Ishikawa (cell line): ENCODE measurements around the gene SLC15A1.

Source experiments
- CEBPB ChIP-seq: IDR thresholded peaks from 2 replicates; pipeline ENCODE4 v1.6.1; 2012
- CREB1 ChIP-seq: IDR thresholded peaks from 2 replicates; pipeline ENCODE4 v1.6.1; 2012; ENCODE audit warnings: low read depth
- EGR1 ChIP-seq: IDR thresholded peaks from 2 replicates; pipeline ENCODE4 v1.6.1; 2012
- EP300 ChIP-seq: IDR thresholded peaks from 2 replicates; pipeline ENCODE4 v1.6.1; 2012; ENCODE audit warnings: borderline replicate concordance
- FOXM1 ChIP-seq: IDR thresholded peaks from 2 replicates; pipeline ENCODE4 v1.6.1; 2012; ENCODE audit warnings: low read depth, borderline replicate concordance
- NFIC ChIP-seq: IDR thresholded peaks from 2 replicates; pipeline ENCODE4 v1.6.1; 2012
- RAD21 ChIP-seq: IDR thresholded peaks from 2 replicates; pipeline ENCODE4 v1.6.1; 2012; ENCODE audit warnings: low read depth
- TAF1 ChIP-seq: IDR thresholded peaks from 2 replicates; pipeline ENCODE4 v1.6.1; 2012; ENCODE audit warnings: low read depth, mild to moderate bottlenecking
- TCF12 ChIP-seq: IDR thresholded peaks from 2 replicates; pipeline ENCODE4 v1.6.1; 2012; ENCODE audit warnings: low read depth
- TEAD4 ChIP-seq: IDR thresholded peaks from 2 replicates; pipeline ENCODE4 v1.6.1; 2012
- YY1 ChIP-seq: IDR thresholded peaks from 2 replicates; pipeline ENCODE4 v1.6.1; 2012; ENCODE audit warnings: low read depth
- ZBTB7A ChIP-seq: IDR thresholded peaks from 2 replicates; pipeline ENCODE4 v1.6.1; 2012; ENCODE audit warnings: low read depth
- TF ChIP-seq, protein P1 (sequence below): IDR thresholded peaks from 2 replicates; pipeline ENCODE4 v1.6.1; 2012
- TF ChIP-seq, protein P2 (sequence below): IDR thresholded peaks from 2 replicates; pipeline ENCODE4 v1.6.1; 2012
- TF ChIP-seq, protein P3 (sequence below): IDR thresholded peaks from 2 replicates; pipeline ENCODE4 v1.6.1; 2012; ENCODE audit warnings: low read depth, mild to moderate bottlenecking

The SLC15A1 gene

DNA sequence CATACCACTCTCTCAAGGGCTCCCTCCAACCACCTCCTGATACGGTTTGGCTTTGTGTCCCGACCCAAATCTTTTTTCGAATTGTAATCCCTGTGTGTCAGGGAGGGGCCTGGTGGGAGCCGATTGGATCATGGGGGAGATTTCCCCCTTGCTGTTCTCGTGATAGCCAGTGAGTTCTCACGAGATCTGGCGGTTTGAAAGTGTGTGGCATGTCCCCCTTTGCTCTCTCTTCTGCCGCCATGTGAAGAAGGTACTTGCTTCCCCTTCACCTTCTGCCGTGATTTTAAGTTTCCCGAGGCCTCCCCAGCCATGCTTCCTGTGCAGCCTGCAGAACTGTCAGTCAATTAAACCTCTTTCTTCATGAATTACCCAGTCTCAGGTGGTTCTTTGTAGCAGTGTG is 34.7 kb upstream of the SLC15A1 start:
- TF ChIP-seq EP300 = no peak
- TF ChIP-seq, protein P1, sequence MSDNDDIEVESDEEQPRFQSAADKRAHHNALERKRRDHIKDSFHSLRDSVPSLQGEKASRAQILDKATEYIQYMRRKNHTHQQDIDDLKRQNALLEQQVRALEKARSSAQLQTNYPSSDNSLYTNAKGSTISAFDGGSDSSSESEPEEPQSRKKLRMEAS = no peak
- TF ChIP-seq, protein P2, sequence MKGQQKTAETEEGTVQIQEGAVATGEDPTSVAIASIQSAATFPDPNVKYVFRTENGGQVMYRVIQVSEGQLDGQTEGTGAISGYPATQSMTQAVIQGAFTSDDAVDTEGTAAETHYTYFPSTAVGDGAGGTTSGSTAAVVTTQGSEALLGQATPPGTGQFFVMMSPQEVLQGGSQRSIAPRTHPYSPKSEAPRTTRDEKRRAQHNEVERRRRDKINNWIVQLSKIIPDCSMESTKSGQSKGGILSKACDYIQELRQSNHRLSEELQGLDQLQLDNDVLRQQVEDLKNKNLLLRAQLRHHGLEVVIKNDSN = no peak
- no peak for TF ChIP-seq EGR1
- no peak for TF ChIP-seq ZBTB7A
- TF ChIP-seq TEAD4 = no peak
- TF ChIP-seq FOXM1 = no peak
- TF ChIP-seq, protein P3, sequence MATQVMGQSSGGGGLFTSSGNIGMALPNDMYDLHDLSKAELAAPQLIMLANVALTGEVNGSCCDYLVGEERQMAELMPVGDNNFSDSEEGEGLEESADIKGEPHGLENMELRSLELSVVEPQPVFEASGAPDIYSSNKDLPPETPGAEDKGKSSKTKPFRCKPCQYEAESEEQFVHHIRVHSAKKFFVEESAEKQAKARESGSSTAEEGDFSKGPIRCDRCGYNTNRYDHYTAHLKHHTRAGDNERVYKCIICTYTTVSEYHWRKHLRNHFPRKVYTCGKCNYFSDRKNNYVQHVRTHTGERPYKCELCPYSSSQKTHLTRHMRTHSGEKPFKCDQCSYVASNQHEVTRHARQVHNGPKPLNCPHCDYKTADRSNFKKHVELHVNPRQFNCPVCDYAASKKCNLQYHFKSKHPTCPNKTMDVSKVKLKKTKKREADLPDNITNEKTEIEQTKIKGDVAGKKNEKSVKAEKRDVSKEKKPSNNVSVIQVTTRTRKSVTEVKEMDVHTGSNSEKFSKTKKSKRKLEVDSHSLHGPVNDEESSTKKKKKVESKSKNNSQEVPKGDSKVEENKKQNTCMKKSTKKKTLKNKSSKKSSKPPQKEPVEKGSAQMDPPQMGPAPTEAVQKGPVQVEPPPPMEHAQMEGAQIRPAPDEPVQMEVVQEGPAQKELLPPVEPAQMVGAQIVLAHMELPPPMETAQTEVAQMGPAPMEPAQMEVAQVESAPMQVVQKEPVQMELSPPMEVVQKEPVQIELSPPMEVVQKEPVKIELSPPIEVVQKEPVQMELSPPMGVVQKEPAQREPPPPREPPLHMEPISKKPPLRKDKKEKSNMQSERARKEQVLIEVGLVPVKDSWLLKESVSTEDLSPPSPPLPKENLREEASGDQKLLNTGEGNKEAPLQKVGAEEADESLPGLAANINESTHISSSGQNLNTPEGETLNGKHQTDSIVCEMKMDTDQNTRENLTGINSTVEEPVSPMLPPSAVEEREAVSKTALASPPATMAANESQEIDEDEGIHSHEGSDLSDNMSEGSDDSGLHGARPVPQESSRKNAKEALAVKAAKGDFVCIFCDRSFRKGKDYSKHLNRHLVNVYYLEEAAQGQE = no peak
- no peak for TF ChIP-seq TAF1
- TF ChIP-seq CREB1 = no peak
- no peak for TF ChIP-seq RAD21
- TF ChIP-seq NFIC = no peak
- no peak for TF ChIP-seq YY1
- no peak for TF ChIP-seq TCF12
- no peak for TF ChIP-seq CEBPB

DNA sequence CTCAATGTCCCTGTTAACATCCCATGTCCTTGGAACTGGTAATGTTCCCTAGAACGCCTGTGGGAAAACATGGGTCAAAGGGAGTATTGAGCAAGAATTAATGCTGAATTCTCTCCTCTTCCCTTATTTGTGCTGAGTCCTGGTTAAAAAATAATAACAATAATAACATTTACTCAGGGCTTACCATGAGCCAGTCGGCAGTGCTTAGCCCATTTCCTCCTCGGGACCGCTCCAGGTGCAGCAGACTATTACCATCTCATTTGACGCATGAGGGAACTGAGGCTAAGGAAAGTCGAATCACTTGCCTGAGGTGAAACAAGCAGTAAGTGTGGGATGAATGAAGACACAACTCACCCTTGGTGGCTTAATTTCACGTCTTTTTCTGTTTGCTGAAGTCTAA is 33.6 kb upstream of the SLC15A1 start:
- TF ChIP-seq CREB1 (no peak), NFIC (no peak), ZBTB7A (no peak), TEAD4 (no peak), EP300 (no peak), RAD21 (no peak), TAF1 (no peak), YY1 (no peak), EGR1 (no peak), FOXM1 (no peak), TCF12 (no peak), CEBPB (no peak)
- TF ChIP-seq, protein P3 = no peak
- TF ChIP-seq, protein P1 = no peak
- TF ChIP-seq, protein P2 = no peak

DNA sequence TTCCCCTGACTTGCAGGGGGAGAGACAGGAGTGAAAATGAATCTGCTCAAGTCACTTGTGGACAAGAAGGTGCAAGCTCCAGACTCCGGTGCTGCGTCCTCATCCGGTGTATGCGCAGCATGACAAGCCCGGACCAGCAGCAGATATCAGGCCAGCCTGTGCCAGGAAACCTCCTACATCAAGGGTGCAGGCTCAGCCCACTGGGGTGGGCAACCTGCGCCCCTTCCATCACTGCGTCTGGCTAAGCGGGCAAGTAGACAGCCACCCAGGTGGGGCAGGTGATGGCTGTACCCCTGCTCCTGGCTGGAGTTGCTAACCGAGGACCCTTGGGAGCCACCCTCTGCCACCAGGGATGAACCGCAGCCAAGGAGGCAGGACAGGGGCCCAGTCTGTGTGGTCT is 32.9 kb upstream of the SLC15A1 start:
- TF ChIP-seq RAD21 (no peak), ZBTB7A (no peak), TEAD4 (no peak), EP300 (no peak), EGR1 (no peak), CREB1 (no peak), CEBPB (no peak), TAF1 (no peak), NFIC (no peak)
- TF ChIP-seq, protein P2 = no peak

DNA sequence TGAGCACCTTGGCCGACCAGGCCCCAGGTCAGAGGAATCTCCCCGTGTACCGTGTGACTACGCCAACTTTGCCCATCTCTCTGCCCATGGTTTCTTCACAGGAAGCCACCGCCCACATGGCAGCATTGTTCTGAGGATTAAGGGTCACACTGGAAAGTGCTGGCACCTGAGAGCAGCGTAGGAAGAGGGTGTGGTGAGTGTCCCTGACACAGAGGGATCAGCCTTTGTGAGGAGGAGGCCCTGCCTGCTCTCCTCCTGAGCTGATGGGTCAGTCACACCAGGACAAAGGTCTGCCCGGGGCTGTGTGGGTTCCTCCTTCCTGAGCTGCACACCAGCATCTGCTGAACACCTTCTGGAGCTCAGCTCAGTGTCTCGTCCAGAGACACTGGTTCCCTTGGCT is 32.2 kb upstream of the SLC15A1 start:
- TF ChIP-seq EGR1 (peak; percentile 23; the same call in 1 of the 2 replicates), EP300 (no peak)
- TF ChIP-seq, protein P3 = no peak
